CD4-positive, alpha-beta T cell treated with Interleukin-10 for 1 hour (primary cell): ENCODE results near the gene HACE1.
A peak's percentile ranks its signal among the peaks of the same experiment; 100 is the strongest.

Source experiments
- DNase-seq: peaks from one replicate; pipeline ENCODE4 v3.0.0-alpha.2; 2020

The HACE1 gene

GRCh38 chr6:104728448-104728847, 131.3 kb downstream of the HACE1 start:
- no peak for DNase-seq

- DNase-seq = no peak
Measured at GRCh38 chr6:104718672-104719071, 141.0 kb downstream of the HACE1 start.

- DNase-seq = no peak
Measured at GRCh38 chr6:104716858-104717257, 142.9 kb downstream of the HACE1 start.

GRCh38 chr6:104714796-104715195, 144.9 kb downstream of the HACE1 start:
- no peak for DNase-seq

GRCh38 chr6:104713982-104714381, 145.7 kb downstream of the HACE1 start:
- DNase-seq = no peak

GRCh38 chr6:104711371-104711770, 148.3 kb downstream of the HACE1 start:
- no peak for DNase-seq

- no peak for DNase-seq
Measured at GRCh38 chr6:104710543-104711335, 149.0 kb downstream of the HACE1 start.

- DNase-seq = no peak
Measured at GRCh38 chr6:104705916-104706442, 153.7 kb downstream of the HACE1 start.

GRCh38 chr6:104705095-104705707, 154.5 kb downstream of the HACE1 start:
- DNase-seq = peak; percentile 57

- DNase-seq = no peak
Measured at GRCh38 chr6:104704191-104704590, 155.5 kb downstream of the HACE1 start.

GRCh38 chr6:104702126-104702841, 157.4 kb downstream of the HACE1 start:
- no peak for DNase-seq

GRCh38 chr6:104700371-104701185, 159.1 kb downstream of the HACE1 start:
- no peak for DNase-seq

- no peak for DNase-seq
Measured at GRCh38 chr6:104699593-104700329, 160.0 kb downstream of the HACE1 start.

- no peak for DNase-seq
Measured at GRCh38 chr6:104698979-104699378, 160.7 kb downstream of the HACE1 start.

GRCh38 chr6:104692008-104692407, 167.7 kb downstream of the HACE1 start:
- no peak for DNase-seq

- DNase-seq = no peak
Measured at GRCh38 chr6:104689551-104690205, 170.0 kb downstream of the HACE1 start.

- DNase-seq = no peak
Measured at GRCh38 chr6:104688283-104688969, 171.3 kb downstream of the HACE1 start.

- DNase-seq = no peak
Measured at GRCh38 chr6:104686550-104687175, 173.1 kb downstream of the HACE1 start.

- DNase-seq = no peak
Measured at GRCh38 chr6:104685871-104686549, 173.7 kb downstream of the HACE1 start.
